Small intestine (tissue), 7 donors: ENCODE results near the gene PLEKHB2. TPM values are rescaled to one million over a fixed set of nuclear protein-coding genes. Genes with fewer than 3 reads are reported as not detected.

Source experiments
- DNase-seq, 2 donors: peaks; one replicate each; pipeline versions ENCODE4 v3.0.0 to v3.0.0-alpha.2; 2013
- FAIRE-seq: peaks from 2 replicates; lab custom pipeline; 2012; peaks lifted over from hg19 to GRCh38; lab: Jason Lieb, UNC
- H3K27ac ChIP-seq, 3 donors: one replicate each; pipeline ENCODE4 v1.5.1; 2013; ENCODE audit warnings: low read length in 2 of 3, mild to moderate bottlenecking in 2 of 3, control low read depth in 1 of 3, inconsistent platforms in 1 of 3, low read depth in 1 of 3, moderate library complexity in 1 of 3
- H3K27me3 ChIP-seq, 3 donors: one replicate each; pipeline ENCODE4 v1.6.1; 2013; ENCODE audit warnings: low read length in 3 of 3, inconsistent platforms in 1 of 3; ENCODE audit not compliant: control insufficient read depth in 3 of 3, insufficient read depth in 3 of 3
- H3K36me3 ChIP-seq, 3 donors: one replicate each; pipeline ENCODE4 v1.6.1; 2013; ENCODE audit warnings: low read length in 3 of 3, inconsistent platforms in 1 of 3, low read depth in 1 of 3, mild to moderate bottlenecking in 1 of 3, moderate library complexity in 1 of 3; ENCODE audit not compliant: control insufficient read depth in 3 of 3, insufficient read depth in 2 of 3
- H3K4me1 ChIP-seq, 3 donors: one replicate each; pipeline ENCODE4 v1.6.1; 2013; ENCODE audit warnings: low read length in 2 of 3, inconsistent platforms in 1 of 3, low read depth in 1 of 3, mild to moderate bottlenecking in 1 of 3, moderate library complexity in 1 of 3; ENCODE audit not compliant: control insufficient read depth in 3 of 3, insufficient read depth in 2 of 3
- H3K4me3 ChIP-seq, 3 donors: one replicate each; pipeline ENCODE4 v1.5.1; 2013; ENCODE audit warnings: low read length in 3 of 3, control low read depth in 1 of 3, inconsistent platforms in 1 of 3, low read depth in 1 of 3, mild to moderate bottlenecking in 1 of 3, moderate library complexity in 1 of 3
- H3K9me3 ChIP-seq, 2 donors: one replicate each; pipeline ENCODE4 v1.6.1; 2013; ENCODE audit warnings: low read depth in 1 of 2, low read length in 1 of 2; ENCODE audit not compliant: control insufficient read depth in 2 of 2, insufficient read depth in 1 of 2
- WGBS, 3 donors: extraction: QIAGEN DNeasy Blood & Tissue Kit; methylation state at CpG; one replicate each; pipeline ENCODE4 v1.1.7; 2013; 5-methylcytosine and 5-hydroxymethylcytosine counted together
- polyA plus RNA-seq, 4 donors: library from polyadenylated mRNA; stranded (reverse) in 3 of 4; unstranded in 1 of 4; fragments of 200-250 nt in 3 of 4; fragments of 120-200 nt in 1 of 4; gene quantifications; one replicate each; pipeline versions ENCODE4 v1.2.1 to v1.2.3, GENCODE V29; 2013
- donor health status: healthy with polysubstance abuse.
- donor health status: control.
- donor health status: control.
- donor health status: Bipolar disorder and iron deficiency.
- donor health status: healthy.

PLEKHB2 gene
- polyA plus RNA-seq, 4 donors: 40.3 to 134 (median 66.4) TPM

DNA sequence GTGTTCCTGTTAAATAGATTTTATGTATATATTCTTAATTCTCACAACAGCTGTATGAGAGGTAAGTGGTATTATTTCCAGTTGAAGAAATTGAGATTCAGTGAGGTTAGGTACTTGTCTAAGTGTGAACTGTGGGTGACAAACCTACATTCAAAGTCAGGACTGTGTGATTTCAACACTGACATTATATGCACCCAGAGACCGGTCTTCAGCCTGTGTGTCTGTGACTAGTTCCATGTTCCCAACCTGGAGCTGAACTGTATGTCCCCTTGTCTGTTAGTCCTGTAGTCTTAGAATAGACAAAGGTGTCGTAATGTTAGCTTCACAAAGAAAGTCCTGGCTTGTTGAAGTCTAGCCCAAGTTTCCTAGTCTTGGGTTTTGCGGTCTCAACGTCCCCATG lies 17.4 kb downstream of the PLEKHB2 start:
- DNase-seq (no peak), FAIRE-seq (no peak)
- Histone ChIP-seq H3K36me3 (peaks cover 5 to 44% (median 11%) of the 10 kb centered on the region in 3 donors), H3K27ac (no peak overlapping the region), H3K4me1 (no peaks in the 10 kb centered on the region), H3K27me3 (no peaks in the 10 kb centered on the region), H3K9me3 (no peaks in the 10 kb centered on the region), H3K4me3 (no peak overlapping the region)
- 97 to 100% (median 98%) methylated on average over 4 of the region's 4 CpGs for whole genome bisulfite sequencing, 3 donors

DNA sequence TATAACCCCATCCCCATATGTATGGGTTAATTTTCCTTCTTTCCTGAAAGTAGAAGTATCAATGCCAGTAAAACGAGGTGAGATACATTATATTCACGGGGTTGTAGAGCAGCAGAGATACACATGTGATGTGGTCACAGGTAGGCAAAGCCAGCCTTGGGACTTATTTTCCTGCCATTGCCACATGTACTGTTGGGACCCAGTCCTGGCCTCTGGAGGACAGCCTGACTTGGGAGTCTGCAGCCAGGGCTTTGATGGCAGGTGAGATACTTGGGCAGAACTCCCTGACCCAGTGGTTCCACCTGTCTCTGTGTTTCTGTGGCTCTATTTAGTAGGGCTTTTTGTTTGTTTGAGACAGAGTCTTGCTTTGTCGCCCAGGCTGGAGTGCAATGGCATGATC lies 18.1 kb downstream of the PLEKHB2 start:
- Histone ChIP-seq H3K9me3 (no peaks in the 10 kb centered on the region), H3K4me3 (no peak overlapping the region), H3K4me1 (no peaks in the 10 kb centered on the region), H3K36me3 (peaks cover 5 to 46% (median 15%) of the 10 kb centered on the region in 3 donors), H3K27me3 (no peaks in the 10 kb centered on the region), H3K27ac (no peak overlapping the region)
- 95 to 100% (median 96%) methylated on average over 3 of the region's 3 CpGs for WGBS, 3 donors
- no peak for FAIRE-seq
- no peak for DNase-seq

DNA sequence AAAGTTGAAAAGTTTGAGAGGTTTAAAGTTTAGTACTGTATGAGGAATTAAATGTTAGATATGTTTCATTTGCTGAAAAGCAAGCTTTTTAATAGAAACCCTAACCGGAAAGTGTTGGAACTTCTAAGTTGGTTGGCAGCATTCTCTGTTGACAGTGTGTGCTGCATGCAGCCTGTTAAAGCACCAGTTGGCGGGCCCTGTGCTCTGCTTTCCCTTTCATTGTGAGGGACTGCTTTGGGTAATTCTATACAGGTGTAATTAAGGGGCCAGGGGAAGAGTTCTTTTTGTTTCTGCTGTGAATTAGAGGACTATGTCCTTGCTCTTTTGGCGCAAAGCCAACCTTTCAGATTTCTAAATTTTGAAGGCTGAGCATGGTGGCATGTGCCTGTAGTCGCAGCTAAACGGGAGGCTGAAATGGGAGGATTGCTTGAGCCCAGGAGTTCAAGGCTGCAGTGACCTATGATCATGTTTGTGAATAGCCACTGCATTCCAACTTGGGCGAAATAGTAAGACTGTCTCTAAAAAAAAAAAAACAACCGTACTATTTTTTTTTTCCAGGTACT lies 20.1 kb downstream of the PLEKHB2 start:
- H3K27ac ChIP-seq: no peak overlapping the region
- H3K4me1 ChIP-seq: no peaks in the 10 kb centered on the region
- peaks cover 7 to 51% (median 18%) of the 10 kb centered on the region in 3 donors for H3K36me3 ChIP-seq
- H3K9me3 ChIP-seq: peaks cover 0 to 2% of the 10 kb centered on the region in 2 donors
- FAIRE-seq (no peak), DNase-seq (no peak)
- WGBS, 3 donors: 85 to 88% (median 85%) methylated on average over 7 of the region's 7 CpGs
- no peaks in the 10 kb centered on the region for H3K27me3 ChIP-seq
- H3K4me3 ChIP-seq: no peak overlapping the region

DNA sequence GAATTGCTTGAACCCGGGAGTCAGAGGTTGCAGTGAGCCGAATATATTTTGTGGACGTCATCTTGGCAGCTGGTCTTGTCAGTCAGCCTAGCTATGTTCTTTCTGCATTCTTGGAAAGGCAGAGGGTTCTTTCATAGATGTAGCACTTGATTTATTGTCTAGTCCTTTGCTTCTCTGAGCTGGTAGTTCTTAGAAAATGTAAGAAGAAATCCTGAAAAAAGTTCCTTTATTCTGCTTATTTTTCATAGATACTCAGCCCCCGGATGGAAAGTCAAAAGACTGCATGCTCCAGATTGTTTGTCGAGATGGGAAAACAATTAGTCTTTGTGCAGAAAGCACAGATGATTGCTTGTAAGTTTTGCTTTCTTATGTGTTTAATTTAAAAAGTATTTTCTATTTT lies 21.3 kb downstream of the PLEKHB2 start:
- no peaks in the 10 kb centered on the region for H3K4me1 ChIP-seq
- peaks cover 0 to 2% of the 10 kb centered on the region in 2 donors for H3K9me3 ChIP-seq
- H3K27ac ChIP-seq: no peak overlapping the region
- no peaks in the 10 kb centered on the region for H3K27me3 ChIP-seq
- 84 to 94% (median 91%) methylated on average over 5 of the region's 5 CpGs for WGBS, 3 donors
- no peak overlapping the region for H3K4me3 ChIP-seq
- H3K36me3 ChIP-seq: peaks cover 12 to 52% (median 17%) of the 10 kb centered on the region in 3 donors
- no peak for DNase-seq
- no peak for FAIRE-seq

DNA sequence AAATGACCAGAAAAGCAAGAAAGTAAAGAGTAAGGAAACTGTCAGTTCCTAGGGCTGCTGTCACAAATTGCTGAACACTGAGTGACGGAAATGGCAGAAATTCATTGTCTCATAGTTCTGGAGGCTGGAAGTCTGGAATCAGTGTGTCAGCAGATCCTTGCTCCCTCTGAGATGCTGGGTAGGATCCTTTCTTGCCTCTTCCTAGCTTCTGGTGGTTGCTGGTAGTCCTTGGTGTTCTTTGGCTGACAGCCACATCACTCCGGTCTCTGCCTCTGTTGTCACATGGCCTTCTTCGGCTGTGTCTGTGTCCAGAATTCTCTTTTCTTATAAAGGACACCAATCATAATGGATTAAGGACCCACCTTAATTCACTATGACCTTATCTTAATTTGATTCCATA lies 21.9 kb downstream of the PLEKHB2 start:
- Histone ChIP-seq H3K36me3 (peaks cover 13 to 51% (median 17%) of the 10 kb centered on the region in 3 donors), H3K27ac (no peak overlapping the region)
- WGBS, 3 donors: 96 to 100% (median 98%) methylated on average over 3 of the region's 3 CpGs

GRCh38 chr2:131127981-131128380 lies 22.8 kb downstream of the PLEKHB2 start:
- 90 to 97% (median 95%) methylated on average over 3 of the region's 3 CpGs for WGBS, 3 donors
- Histone ChIP-seq H3K27ac (no peak overlapping the region), H3K4me3 (no peak overlapping the region), H3K27me3 (no peaks in the 10 kb centered on the region), H3K9me3 (peaks cover 0 to 2% of the 10 kb centered on the region in 2 donors), H3K36me3 (peaks cover 13 to 57% (median 24%) of the 10 kb centered on the region in 3 donors), H3K4me1 (no peaks in the 10 kb centered on the region)
- FAIRE-seq (no peak), DNase-seq (no peak)

More for the DNA sequence above, 21.9 kb downstream of the PLEKHB2 start:
- H3K9me3 ChIP-seq: peaks cover 0 to 2% of the 10 kb centered on the region in 2 donors
- H3K27me3 ChIP-seq: no peaks in the 10 kb centered on the region
- no peaks in the 10 kb centered on the region for H3K4me1 ChIP-seq
- no peak overlapping the region for H3K4me3 ChIP-seq
- FAIRE-seq (no peak), DNase-seq (no peak)

DNA sequence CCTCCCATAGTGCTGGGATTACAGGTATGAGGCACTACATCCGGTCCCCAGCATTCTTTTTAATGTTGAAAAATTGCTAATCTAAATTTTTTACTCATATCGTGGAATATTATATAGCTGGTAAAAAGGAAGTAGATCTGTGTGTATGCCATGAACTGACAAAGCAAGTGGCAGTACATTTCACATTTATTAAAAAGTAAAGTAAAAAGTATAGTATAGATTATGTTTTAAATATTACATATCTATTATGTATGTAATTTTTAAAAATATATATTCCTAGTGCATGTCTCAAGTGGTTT lies 25.1 kb downstream of the PLEKHB2 start:
- DNase-seq (no peak), FAIRE-seq (no peak)
- Histone ChIP-seq H3K36me3 (peaks cover 13 to 48% (median 27%) of the 10 kb centered on the region in 3 donors), H3K27me3 (no peaks in the 10 kb centered on the region), H3K27ac (no peak overlapping the region), H3K9me3 (peaks cover 0 to 2% of the 10 kb centered on the region in 2 donors), H3K4me1 (no peaks in the 10 kb centered on the region), H3K4me3 (no peak overlapping the region)
- 97 to 100% (median 98%) methylated on average over 2 of the region's 2 CpGs for WGBS, 3 donors

- Histone ChIP-seq H3K36me3 (peaks cover 8 to 40% (median 18%) of the 10 kb centered on the region in 3 donors), H3K9me3 (peaks cover 0 to 2% of the 10 kb centered on the region in 2 donors), H3K4me3 (no peak overlapping the region), H3K27ac (no peak overlapping the region), H3K4me1 (no peaks in the 10 kb centered on the region), H3K27me3 (no peaks in the 10 kb centered on the region)
- FAIRE-seq (no peak), DNase-seq (no peak)
- 80 to 89% (median 86%) methylated on average over 8 of the region's 8 CpGs for WGBS, 3 donors
These were observed 27.6 kb downstream of the PLEKHB2 start for GRCh38 chr2:131132729-131133128.

- Histone ChIP-seq H3K27me3 (no peaks in the 10 kb centered on the region), H3K27ac (no peak overlapping the region), H3K4me3 (no peak overlapping the region), H3K9me3 (no peaks in the 10 kb centered on the region), H3K4me1 (no peaks in the 10 kb centered on the region), H3K36me3 (peaks cover 8 to 48% (median 31%) of the 10 kb centered on the region in 3 donors)
- WGBS, 3 donors: 93 to 100% (median 99%) methylated on average over 2 of the region's 2 CpGs
- DNase-seq (no peak), FAIRE-seq (no peak)
These were observed 35.4 kb downstream of the PLEKHB2 start for GRCh38 chr2:131140581-131140980.
